Measurements from ENCODE around the gene PCCA. TPM values are rescaled to one million over a fixed set of nuclear protein-coding genes. Genes with fewer than 3 reads are reported as not detected.
A peak's percentile ranks its signal among the peaks of the same experiment; 100 is the strongest.

Gene PCCA
- total and polyA plus RNA-seq, 4 donors: 30.1 to 160 (median 76.3) TPM

DNA sequence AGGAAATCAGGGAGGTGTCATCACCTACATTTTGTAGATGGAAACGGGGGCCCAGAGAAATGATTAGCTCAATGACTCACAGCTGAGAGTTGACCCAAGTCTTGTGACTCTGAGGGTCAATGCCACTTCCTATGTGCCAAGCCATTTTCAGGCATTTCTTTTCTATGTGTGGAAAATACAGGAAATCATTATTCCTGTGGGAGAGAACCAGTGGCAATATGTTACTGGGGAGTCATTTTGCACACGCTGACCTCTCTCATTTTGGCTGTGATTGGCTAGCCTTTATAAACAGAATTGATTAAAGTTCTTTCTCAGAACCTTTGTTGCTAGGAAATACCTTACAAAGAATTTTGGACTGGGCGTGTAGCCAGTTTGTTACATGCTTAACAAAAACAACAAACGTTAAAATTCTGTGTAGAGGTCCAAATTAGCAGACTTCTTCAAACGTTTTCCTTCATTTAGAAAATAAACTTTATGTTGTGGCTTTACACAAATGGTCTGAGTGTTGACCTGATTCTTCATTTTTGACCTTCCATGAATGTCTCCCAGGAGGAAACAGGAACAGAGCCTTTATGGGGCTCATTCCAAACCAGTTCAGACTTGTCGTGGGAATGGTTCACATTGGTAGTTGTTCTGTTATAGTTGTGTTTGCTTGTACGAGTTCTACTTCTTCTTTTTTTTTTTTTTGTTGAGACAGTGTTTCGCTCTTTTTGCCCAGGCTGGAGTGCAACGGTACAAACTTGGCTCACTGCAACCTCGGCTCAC is 11.4 kb downstream of the PCCA start:
- Histone ChIP-seq H3K4me1 (ENCODE audit: control insufficient read depth in 4 of 4, insufficient read depth in 4 of 4, low read length in 3 of 4) (peaks cover 12 to 34% (median 20%) of the 10 kb centered on the region in 4 donors), H3K36me3 (ENCODE audit: control insufficient read depth in 4 of 4, insufficient read depth in 3 of 4, low read depth in 1 of 4, low read length in 3 of 4) (peaks cover 0 to 6% (median 3%) of the 10 kb centered on the region in 4 donors), H3K9ac (ENCODE audit: low read depth in 1 of 2, low read length in 2 of 2) (peak overlapping the region in 1 of 2 donors; percentile 82), H3K9me3 (ENCODE audit: control insufficient read depth in 4 of 4, low read length in 3 of 4) (no peaks in the 10 kb centered on the region), H3K27me3 (ENCODE audit: control insufficient read depth in 4 of 4, insufficient read depth in 4 of 4, low read length in 3 of 4) (no peaks in the 10 kb centered on the region), H3K27ac (ENCODE audit: low read depth in 1 of 2, low read length in 2 of 2) (peak overlapping the region; percentile 87), H3K4me3 (ENCODE audit: low read depth in 1 of 3, low read length in 3 of 3) (peak overlapping the region in 1 of 3 donors; percentile 6)
- DNase-seq (ENCODE audit: low spot score): no peak
- 14% methylated on average over 10 of the region's 10 CpGs for WGBS
- TF ChIP-seq HNF4G (IDR thresholded peaks at IDR 0.05): no peak
- TF ChIP-seq, protein P1, sequence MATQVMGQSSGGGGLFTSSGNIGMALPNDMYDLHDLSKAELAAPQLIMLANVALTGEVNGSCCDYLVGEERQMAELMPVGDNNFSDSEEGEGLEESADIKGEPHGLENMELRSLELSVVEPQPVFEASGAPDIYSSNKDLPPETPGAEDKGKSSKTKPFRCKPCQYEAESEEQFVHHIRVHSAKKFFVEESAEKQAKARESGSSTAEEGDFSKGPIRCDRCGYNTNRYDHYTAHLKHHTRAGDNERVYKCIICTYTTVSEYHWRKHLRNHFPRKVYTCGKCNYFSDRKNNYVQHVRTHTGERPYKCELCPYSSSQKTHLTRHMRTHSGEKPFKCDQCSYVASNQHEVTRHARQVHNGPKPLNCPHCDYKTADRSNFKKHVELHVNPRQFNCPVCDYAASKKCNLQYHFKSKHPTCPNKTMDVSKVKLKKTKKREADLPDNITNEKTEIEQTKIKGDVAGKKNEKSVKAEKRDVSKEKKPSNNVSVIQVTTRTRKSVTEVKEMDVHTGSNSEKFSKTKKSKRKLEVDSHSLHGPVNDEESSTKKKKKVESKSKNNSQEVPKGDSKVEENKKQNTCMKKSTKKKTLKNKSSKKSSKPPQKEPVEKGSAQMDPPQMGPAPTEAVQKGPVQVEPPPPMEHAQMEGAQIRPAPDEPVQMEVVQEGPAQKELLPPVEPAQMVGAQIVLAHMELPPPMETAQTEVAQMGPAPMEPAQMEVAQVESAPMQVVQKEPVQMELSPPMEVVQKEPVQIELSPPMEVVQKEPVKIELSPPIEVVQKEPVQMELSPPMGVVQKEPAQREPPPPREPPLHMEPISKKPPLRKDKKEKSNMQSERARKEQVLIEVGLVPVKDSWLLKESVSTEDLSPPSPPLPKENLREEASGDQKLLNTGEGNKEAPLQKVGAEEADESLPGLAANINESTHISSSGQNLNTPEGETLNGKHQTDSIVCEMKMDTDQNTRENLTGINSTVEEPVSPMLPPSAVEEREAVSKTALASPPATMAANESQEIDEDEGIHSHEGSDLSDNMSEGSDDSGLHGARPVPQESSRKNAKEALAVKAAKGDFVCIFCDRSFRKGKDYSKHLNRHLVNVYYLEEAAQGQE (IDR thresholded peaks at IDR 0.05): peak; percentile 58
- TF ChIP-seq, protein P2, sequence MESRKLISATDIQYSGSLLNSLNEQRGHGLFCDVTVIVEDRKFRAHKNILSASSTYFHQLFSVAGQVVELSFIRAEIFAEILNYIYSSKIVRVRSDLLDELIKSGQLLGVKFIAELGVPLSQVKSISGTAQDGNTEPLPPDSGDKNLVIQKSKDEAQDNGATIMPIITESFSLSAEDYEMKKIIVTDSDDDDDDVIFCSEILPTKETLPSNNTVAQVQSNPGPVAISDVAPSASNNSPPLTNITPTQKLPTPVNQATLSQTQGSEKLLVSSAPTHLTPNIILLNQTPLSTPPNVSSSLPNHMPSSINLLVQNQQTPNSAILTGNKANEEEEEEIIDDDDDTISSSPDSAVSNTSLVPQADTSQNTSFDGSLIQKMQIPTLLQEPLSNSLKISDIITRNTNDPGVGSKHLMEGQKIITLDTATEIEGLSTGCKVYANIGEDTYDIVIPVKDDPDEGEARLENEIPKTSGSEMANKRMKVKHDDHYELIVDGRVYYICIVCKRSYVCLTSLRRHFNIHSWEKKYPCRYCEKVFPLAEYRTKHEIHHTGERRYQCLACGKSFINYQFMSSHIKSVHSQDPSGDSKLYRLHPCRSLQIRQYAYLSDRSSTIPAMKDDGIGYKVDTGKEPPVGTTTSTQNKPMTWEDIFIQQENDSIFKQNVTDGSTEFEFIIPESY (IDR thresholded peaks at IDR 0.05): peak; percentile 87
- TF ChIP-seq, protein P3, sequence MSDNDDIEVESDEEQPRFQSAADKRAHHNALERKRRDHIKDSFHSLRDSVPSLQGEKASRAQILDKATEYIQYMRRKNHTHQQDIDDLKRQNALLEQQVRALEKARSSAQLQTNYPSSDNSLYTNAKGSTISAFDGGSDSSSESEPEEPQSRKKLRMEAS (IDR thresholded peaks at IDR 0.05): peak; percentile 72
- peak; percentile 51 for TF ChIP-seq FOXA2 (IDR thresholded peaks at IDR 0.05)
- peak; percentile 61 to 82 for TF ChIP-seq EGR1 (IDR thresholded peaks at IDR 0.05; ENCODE audit: low read depth in 2 of 2)
- peak; percentile 48 to 56 for TF ChIP-seq RAD21 (IDR thresholded peaks at IDR 0.05)
- TF ChIP-seq SP1 (IDR thresholded peaks at IDR 0.05): peak; percentile 90
- TF ChIP-seq HNF4A (conservative IDR thresholded peaks at IDR 0.05): peak; percentile 73 to 80
- no peak for TF ChIP-seq TAF1 (conservative IDR thresholded peaks at IDR 0.05)
- TF ChIP-seq RXRA (IDR thresholded peaks at IDR 0.05): peak; percentile 94 to 95
- peak in 1 of 2 donors; percentile 45 for TF ChIP-seq GABPA (IDR thresholded peaks at IDR 0.05 in 1 of 2, conservative IDR thresholded peaks at IDR 0.05 in 1 of 2)
- peak; percentile 55 for TF ChIP-seq FOXA1 (IDR thresholded peaks at IDR 0.05)
- TF ChIP-seq, protein P4, sequence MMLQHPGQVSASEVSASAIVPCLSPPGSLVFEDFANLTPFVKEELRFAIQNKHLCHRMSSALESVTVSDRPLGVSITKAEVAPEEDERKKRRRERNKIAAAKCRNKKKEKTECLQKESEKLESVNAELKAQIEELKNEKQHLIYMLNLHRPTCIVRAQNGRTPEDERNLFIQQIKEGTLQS (IDR thresholded peaks at IDR 0.05): peak; percentile 89
- TF ChIP-seq NR2F2 (IDR thresholded peaks at IDR 0.05): peak; percentile 95
- TF ChIP-seq, protein P5, sequence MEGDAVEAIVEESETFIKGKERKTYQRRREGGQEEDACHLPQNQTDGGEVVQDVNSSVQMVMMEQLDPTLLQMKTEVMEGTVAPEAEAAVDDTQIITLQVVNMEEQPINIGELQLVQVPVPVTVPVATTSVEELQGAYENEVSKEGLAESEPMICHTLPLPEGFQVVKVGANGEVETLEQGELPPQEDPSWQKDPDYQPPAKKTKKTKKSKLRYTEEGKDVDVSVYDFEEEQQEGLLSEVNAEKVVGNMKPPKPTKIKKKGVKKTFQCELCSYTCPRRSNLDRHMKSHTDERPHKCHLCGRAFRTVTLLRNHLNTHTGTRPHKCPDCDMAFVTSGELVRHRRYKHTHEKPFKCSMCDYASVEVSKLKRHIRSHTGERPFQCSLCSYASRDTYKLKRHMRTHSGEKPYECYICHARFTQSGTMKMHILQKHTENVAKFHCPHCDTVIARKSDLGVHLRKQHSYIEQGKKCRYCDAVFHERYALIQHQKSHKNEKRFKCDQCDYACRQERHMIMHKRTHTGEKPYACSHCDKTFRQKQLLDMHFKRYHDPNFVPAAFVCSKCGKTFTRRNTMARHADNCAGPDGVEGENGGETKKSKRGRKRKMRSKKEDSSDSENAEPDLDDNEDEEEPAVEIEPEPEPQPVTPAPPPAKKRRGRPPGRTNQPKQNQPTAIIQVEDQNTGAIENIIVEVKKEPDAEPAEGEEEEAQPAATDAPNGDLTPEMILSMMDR (IDR thresholded peaks at IDR 0.05; ENCODE audit: low read depth, low read length, missing input control): no peak
- TF ChIP-seq JUND (IDR thresholded peaks at IDR 0.05): peak; percentile 96 to 98
- peak; percentile 85 for TF ChIP-seq YY1 (IDR thresholded peaks at IDR 0.05)

All from liver (tissue), 9 donors.